GM03348 (cell line): Measurements from ENCODE around the gene PDE4B.
A peak's percentile ranks its signal among the peaks of the same experiment; 100 is the strongest.

Experiments used
- DNase-seq: peaks from one replicate; pipeline ENCODE4 v3.0.0; 2012; ENCODE audit warnings: low spot score

The PDE4B gene

DNA sequence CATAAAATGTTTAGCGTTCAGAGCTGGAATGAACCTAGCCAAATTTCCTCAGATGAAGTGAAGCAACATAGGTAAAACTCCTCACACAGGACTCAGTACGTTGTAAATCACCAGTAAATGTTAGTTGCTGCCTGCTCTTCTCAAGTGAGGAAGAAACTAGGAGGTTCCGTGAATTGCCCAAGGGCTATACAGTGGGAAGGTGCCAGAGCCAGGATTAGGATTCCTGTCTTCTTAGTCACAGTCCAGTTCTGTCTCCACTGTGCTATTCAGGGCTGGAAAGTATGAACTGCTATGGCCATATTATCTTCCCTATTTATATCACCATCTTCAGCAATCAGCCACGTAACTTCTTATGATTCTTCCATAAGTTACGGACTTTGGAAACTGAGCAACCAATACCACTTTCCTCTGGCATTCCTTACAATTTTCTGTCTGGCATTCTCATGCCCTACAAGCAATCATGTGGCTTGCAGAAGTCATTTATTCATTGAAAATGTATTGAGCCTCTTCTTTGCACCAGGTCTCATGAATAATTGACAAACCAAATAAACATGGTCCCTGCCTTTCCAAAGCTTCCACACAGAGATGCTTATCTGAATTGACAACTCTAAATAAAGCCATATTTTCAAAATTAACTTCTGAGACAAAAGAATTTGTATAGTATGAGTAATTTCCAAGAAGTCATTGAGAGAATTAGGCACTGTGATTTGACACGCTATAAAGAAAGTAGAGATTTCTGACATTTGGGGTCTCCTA, 469.7 kb downstream of the PDE4B start:
- peak; percentile 77 for DNase-seq

DNA sequence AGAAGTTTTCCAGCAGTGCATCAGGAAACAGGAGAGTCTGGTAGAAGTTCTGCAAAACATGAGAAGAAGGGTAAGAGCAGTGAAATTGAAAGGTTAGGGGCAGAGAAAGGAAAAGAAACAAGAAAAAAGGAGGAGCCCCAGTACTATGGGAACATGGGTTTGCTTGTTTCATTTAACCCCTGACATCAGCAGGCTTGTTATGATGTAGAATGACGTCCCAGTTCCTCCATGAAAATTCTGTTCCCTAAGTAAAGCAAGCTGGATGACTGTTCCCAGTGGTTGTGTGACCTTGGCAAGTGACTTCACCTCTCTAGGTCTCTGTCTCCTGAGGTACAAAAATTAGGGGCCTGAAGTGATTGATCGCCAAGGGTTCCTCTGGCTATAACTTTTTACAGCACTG, 472.6 kb downstream of the PDE4B start:
- DNase-seq, result no peak

DNA sequence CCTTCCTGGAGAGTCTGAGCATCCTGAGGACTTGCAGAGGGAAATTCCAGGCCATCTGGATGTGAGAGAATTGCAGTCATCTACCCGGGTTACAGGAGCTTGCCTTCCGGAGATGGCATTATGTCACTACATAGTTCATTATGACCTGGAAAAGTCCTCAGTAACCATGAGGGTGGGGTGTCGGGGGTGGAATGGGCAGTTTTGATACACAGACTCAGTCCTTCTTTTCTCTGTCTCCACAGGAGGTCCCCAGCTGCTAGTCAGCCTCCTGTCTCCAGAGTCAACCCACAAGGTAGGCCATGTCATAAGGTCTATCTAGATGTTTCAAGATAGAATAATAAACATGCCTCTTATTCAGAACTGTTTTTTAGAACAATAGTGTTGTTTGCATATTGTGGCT, 473.1 kb downstream of the PDE4B start:
- peak; percentile 10 for DNase-seq

DNA sequence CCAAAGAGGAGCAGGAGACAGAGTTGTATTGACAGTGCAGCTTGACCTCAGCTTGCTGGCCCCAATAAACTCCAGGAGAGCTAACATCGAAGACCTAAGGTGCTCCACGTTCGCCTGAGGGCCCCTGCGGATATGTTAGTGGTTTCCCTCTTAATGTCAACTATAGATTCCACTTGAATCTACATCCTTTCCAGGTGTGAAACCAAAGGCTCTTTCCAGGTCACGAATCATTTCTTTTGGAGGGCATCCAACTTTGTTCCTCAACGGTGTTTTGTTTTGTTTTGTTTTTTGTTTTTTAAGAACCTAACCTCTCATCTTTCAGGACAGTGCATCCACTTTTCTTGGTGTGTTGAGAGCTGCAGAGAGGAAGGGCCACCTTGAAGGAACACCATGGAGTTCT, 473.7 kb downstream of the PDE4B start:
- no peak for DNase-seq

DNA sequence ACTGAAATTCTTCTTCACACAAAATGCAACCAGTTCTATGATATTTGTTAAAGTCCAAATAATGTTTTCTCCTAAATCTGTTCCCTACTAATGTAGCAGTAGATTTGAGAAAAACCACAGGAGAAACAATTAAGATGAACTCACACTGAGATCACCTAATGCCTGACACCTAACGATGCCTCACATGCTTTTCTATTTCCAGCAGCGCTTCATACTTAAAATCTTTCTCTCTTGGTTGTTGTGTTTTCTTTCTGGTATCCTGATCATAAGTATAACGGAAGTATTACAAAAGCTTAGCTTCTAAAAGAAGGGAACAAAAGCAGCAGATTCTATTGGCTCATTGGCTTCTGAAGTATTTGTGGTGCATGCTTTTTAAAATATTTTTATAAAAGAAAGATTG, 474.1 kb downstream of the PDE4B start:
- peak; percentile 16 for DNase-seq

DNA sequence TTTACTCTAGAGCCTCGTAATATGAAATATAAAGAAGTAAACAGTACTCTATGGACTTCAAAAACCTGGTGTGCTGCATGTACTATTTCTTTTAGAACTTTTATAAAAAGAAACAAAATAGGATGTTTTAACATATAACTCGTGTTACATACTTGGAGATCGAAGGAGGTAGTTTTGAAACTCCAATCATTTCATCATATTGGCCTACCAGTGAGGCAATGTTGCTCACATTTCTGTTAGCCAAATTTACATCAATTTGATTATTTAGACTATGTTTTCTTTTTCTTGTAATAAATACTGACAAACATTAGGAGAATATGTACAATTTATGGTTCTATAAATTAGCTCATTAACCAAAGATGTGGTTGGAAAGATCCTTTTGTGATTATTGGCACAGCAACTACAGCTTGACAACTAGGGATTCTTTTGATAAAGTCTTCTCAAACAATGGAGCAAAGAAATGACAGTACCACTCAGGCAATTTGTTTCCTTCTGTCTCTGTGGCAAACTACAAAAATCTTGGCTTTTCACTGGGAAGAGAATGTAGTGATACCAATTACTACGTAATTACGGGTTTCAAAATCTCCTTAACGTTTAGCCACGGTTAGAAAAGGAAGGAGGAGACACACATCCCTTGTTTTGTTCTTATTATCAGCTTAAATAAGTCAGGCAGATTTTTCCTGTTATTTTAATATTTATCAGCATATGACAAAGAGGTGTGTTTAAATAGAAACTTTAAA, 474.7 kb downstream of the PDE4B start:
- no peak for DNase-seq

DNA sequence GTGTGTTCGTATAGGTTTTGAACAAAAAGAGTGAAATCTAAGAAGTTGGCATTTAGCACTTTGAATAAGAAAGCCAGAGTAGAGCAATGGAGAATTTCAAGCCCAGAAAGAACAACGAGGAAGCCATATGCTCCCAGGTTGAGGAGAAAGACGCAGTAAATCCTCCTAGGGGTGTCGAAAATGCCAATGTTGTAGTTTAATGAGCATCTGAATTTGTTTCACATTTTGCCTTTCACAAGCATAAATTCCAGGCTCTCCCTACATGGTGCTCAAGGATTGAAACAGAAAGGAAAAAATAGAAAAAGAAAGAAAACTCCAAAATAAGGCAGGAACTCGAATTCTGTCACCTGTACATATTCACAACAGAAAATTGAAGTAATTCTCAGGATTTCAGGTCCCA, 476.5 kb downstream of the PDE4B start:
- DNase-seq, result no peak

DNA sequence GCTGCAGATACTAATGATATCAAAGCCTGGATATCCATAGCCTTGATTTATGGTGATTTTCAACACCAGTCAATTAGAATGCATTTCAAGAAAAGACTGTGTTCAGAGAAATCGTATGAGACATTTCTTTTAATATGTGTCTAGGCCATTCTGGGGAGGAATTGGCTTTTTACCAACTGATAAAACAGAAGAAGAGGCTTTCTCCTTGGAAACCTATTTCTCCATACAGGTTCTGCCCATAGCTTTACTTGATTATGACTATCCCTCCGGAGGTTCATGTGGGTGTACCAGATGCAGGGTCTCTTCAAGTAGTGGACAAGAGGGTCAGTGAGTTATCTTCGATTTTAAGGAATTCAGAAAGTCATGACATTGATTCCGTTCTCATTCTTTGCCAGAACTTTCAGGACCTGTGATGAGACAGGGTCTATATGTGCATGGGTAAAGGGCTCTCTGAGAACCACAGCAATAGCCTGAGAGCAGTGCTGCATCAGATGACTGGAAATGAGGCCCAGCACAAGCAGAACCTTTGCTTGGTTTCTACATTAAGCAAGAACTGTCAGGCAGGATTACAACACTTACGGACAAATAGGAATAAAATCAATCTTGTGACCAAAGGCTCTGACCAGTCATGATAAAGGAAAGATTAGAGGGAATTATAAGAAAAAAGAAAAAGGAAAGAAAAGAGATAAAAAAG, 477.6 kb downstream of the PDE4B start:
- DNase-seq, result no peak

DNA sequence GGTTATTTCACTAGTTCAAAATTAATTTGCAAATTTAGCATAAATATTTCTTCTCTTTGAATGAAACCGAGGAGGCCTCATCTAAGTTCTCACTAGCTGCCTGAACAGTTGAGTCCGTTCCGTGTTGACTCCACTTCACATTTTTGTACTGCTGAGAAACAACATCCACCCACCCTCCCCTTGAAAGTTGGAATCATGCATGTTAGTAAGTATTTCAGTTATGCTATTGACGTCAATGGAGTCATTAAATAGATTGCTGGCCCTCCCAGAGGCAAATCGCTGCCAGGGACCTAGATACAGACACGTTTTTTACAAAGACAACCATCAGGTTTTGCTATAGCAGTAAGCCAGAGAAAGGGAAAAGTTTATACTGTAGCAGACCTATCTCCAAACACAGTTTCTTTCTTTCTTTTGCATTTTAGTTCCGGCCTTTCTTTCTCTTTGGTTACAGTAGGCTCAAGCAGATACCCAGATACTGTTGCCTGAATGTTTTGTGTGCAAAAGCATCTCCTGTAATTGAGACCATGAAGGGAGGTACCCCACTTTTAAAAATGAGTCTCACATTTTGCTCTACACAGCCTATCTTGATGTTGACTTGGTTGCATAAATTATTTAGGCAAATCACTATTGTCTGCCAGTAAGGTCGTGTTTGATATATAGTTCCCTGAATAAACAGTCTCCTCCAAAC, 478.7 kb downstream of the PDE4B start:
- peak; percentile 87 for DNase-seq

DNA sequence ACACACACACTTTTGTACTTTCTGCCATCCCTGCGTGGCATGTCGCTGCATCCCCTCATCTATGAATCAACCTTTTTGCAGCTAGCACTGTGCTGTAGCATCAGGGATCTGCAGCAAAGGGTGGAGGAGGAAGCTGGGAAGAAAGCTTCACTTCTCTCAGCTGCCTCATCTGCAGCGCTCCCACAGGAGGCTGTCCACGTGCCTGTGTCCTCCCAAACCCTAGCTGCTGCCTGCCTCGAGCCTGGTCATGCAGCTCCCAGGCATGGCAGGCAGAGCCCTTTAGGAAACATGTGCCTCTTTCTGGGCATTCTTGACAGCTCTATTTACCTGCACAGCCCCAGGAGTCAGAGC, 479.2 kb downstream of the PDE4B start:
- DNase-seq, result peak; percentile 52

DNA sequence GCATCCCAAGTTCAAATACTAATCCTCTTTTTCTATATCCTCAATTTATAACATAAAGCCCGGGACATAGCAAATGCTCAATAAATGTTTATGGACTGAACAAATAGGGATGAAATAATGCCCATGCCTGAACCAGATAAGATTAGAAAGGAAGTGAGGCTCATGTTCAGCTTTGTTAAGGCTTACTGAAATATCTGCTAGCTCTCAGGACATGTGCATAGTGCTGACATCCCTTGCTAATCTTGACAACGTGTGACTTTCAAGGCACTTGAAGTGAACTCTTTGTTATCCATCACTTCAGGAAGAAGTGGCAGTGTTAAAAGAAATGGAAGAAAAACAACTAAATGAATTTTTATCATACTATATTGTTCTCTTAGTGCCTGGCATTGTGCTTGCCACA, 481.0 kb downstream of the PDE4B start:
- DNase-seq, result no peak

DNA sequence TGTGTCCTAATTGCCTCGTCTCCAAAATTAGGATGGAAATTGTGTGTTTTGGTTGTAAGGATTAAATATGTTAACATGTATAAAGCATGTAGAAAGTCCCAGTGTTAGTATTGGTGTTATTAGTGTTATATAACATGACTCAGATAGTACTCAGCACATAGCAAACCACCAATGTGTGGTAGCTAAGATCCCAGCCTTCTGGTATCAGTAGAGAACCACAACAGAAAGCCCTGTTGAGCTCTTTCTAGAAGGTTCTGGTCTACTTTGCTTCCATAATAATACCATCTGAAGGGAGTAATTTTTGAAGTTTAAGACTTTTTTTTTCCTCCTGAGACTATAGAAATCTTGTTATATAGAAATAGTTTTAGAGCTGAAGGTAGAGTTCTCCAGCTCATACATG, 481.9 kb downstream of the PDE4B start:
- peak; percentile 35 for DNase-seq

DNA sequence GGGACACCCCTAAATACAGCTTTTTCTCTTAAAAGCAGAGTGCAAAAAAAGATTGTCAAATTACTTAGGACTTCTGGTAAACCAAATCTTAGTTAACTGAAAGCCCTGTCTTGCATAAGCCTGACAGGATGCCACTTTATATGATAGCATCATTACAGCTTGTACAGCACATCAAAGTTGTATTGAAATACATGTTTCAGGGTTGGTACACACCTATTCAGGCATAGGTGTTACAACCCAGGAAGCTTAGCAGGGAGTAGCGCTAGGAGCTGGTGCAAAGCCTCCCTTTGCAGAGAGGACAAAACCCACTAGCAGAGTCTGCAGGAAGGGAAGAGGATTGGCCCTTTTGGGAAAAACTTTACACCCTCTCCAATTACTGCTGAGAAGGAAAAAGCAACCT, 482.4 kb downstream of the PDE4B start:
- no peak for DNase-seq

DNA sequence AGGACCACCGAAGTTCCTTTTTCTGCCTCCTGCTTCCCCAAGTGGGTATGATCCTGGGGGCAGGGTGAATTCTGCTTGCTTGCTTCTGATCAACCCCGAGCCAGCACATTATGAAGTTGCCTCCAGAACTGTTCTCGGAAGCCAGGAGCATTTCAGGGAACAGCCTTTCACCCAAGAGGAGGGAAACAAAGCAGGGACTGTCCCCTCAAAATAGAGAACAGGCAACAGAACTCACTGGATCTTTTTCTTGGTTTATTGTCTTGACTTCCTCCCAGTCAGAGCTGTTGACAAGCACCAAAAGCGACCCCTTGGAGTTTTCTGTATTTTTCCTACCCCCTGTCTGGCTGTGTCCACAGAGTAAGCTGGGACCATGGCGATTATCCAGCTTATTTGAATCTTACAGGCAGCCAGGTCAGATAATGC, 482.9 kb downstream of the PDE4B start:
- no peak for DNase-seq

DNA sequence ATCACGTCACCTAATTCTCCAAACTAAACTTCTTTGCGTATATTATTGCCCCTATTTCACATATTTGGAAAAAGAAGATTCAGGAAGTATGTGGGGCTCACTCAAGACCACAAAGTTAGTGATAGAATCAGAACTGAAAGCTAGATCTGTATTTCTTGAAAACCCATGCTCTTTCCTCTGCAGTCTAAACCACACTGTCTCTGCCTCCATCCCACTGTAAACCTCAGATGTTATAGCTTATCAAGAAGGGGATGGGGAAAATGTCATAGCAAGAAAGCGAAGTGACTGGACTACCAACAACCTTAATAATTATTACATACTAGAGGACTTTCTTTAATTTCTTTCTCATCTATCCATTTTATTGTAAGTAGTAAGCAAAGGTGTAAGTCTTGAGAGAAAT, 483.5 kb downstream of the PDE4B start:
- no peak for DNase-seq

DNA sequence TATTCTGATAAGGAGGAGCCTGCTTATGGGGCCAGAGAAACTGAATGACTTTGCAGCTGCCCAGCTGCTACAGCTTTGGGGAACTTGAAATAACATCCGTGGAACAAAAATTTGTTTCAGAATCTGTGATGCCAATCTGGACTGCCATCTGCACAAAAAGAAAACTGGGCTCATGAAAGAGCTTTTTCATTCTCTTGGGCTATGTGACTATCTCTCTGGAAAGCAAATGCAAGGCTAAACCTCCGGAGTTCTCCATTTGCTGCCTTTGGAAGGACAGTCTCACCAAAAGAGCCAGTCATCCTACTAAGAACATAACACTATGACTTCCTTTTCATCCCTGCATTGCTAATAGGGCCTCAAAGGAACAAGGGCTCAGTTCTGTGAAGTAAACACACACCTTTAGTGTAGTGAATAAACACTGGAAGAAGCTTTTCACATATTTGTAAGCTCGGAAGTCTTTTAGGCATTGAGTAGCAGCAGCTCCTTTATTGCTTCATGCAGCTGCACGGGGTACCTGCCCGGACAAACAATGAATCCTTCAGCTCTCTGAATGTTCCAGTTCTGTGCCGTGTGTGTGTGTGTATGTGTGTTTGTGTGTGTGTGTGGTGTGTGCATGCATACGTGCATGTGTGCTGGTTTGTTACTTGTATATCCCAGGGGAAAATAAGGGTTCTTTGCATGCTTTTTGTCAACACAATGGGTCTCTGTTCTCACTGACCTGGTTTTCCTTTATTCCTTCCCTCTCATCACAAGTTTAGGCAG, 485.7 kb downstream of the PDE4B start:
- DNase-seq, result no peak

DNA sequence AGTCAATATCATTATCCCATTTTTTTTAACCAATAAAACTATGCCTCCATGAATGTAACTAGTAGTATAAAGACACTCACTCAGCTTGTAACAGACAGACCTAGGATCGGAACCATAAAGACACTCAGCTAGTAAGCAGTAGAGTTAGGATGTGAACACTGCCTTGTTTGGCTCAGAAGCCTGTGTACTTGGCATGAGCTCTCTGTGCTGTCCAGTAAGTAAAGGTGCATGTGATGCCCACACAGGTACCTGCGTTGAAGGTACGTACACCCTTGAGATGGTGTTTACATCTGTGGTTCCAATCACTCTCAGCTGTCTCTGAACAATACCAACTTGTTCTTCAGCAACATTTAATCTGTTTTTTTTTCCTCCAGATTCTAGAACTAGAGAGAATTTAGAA, 489.1 kb downstream of the PDE4B start:
- DNase-seq, result no peak

DNA sequence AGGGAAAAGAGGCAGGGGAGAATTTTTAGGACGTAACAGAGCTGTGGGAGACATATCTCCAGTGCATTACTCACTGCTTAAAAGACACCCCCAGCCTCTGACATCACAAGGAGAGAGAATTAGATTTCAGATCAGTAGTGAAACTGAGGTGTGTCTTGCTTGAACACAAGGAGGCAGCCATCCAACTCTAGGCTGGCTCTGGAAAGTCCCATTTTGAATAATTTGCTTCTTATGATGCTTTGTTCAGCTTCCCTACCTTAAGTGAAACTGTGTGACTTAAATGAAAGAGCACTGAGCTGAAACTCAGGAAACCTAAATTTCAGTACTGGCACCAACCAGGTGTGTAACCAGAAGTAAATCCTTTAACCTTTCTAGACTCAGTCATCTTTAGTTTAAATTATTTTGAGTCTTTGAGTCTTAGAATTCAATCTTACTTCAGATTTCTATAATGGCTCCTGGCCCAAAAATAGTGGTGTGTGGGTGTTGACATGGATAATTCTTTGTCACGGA, 489.7 kb downstream of the PDE4B start:
- peak; percentile 42 for DNase-seq

DNA sequence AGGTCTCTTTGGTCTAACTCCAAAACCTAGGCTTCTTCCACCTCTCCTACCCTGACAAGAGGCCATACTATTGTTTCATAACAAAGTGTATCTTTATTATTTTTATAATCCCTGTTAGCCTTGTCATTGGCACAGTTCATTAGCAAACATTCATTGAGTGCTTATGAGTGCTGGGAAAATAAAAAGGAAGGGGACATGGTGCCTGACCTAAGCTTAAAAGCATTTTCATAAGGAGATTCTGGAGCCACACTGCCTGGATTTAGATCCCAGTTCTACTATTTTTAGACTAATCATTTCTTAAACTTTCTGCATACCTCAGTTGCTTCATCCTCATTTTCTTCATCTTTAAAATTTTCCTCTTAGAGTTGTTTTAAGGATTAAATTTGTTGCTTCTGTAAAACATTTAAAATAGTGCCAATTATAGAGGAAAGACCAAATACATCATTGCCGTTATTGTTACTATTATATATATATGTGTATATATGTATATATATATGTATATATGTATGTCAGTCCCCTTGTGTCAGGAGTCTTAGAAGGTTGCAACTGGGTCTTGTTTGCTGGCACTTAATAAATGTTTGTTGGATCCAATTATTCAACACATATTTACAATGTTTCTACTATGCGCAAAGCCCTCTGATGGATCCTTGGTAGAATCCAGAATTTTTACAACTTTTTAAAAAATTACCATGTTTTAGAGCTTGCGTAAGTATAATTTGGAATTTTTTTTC, 490.4 kb downstream of the PDE4B start:
- no peak for DNase-seq

DNA sequence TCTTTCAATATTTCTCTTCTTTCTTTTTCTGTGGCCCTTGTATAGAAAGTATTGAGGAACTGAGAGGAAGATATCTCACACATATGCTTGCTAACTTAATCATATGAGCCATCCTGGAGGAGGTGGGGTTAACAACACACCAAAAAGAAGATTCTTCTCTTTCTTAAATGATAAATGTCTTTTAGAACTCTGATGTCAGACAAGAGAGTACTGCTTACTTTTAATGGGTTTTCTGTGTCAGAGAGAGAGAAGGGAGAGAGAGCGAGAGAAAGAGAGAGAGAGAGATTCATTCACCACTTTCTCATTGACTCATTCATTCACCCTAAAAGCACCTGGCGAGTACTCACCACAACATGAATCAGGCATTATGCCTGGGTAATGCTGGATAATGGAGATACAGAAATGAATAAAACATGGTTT, 490.9 kb downstream of the PDE4B start:
- no peak for DNase-seq

DNA sequence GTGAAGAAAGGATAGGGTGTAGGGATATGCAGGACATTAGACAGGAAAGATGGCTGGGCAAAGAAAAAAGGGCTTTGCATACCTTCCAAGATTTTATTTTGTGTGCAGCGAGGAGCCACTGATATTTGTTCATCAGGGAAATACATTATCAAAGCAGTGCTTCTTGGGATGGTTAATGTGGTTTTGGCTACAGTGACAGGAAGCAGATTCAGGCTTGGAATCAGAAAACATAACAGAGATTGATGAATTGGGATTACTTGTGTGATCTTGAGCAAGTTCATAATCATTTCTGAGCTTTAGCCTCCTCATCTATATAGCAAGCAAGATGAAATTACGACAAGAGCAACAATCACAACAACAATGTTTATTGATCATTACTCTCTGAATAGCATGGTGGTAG, 492.1 kb downstream of the PDE4B start:
- DNase-seq, result no peak
